Astrocyte of the cerebellum (primary cell): ENCODE results near the gene PRR15.
"Not testable (repeated sequence)": the region's sequence is repeated elsewhere in the genome, so short reads cannot be mapped to it uniquely, and the experiment has no call there.

Experiments used
- DNase-seq: peaks from one replicate; pipeline ENCODE4 v3.0.0-alpha.2; 2011; ENCODE audit warnings: low read depth
- H3K4me3 ChIP-seq: 2 replicates; pipeline ENCODE4 v1.5.1; 2011; ENCODE audit warnings: mild to moderate bottlenecking, low read depth, low read length, moderate library complexity
- CTCF ChIP-seq: IDR thresholded peaks from 2 replicates; pipeline ENCODE4 v1.5.1; 2012; ENCODE audit warnings: low read length, low read depth, moderate library complexity, mild to moderate bottlenecking; ENCODE audit errors: missing control alignments
- in situ Hi-C: cut with HindIII; loops from 2 replicates; pipeline ENCODE4 v1.10.0; 2017; ENCODE audit warnings: low sequenced_read_pairs

The PRR15 gene, protein sequence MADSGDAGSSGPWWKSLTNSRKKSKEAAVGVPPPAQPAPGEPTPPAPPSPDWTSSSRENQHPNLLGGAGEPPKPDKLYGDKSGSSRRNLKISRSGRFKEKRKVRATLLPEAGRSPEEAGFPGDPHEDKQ

GRCh38 chr7:29563590-29564495 is at the start of gene PRR15:
Gene PRR15, plus strand, starts transcription at chr7:29563835. Its CDS starts 2,495 bp downstream, at chr7:29566330.
- H3K4me3 ChIP-seq, result peak within 1 kb of the TSS; percentile 52
- no peak for DNase-seq
- no peak for TF ChIP-seq CTCF
- in situ Hi-C loops, result no loop called here

- in situ Hi-C loops, result no loop called here
- no peak for DNase-seq
- no peak overlapping the region for H3K4me3 ChIP-seq
- TF ChIP-seq CTCF, result no peak
Observed at GRCh38 chr7:29516491-29516890, 47.1 kb upstream of the PRR15 start.

GRCh38 chr7:29518616-29519015 is 45.0 kb upstream of the PRR15 start:
- no peak for DNase-seq
- no peak overlapping the region for H3K4me3 ChIP-seq
- in situ Hi-C loops, result no loop called here
- no peak for TF ChIP-seq CTCF

GRCh38 chr7:29523728-29524127 is 39.9 kb upstream of the PRR15 start:
- no peak overlapping the region for H3K4me3 ChIP-seq
- no peak for DNase-seq
- in situ Hi-C loops, result no loop called here
- no peak for TF ChIP-seq CTCF

DNA sequence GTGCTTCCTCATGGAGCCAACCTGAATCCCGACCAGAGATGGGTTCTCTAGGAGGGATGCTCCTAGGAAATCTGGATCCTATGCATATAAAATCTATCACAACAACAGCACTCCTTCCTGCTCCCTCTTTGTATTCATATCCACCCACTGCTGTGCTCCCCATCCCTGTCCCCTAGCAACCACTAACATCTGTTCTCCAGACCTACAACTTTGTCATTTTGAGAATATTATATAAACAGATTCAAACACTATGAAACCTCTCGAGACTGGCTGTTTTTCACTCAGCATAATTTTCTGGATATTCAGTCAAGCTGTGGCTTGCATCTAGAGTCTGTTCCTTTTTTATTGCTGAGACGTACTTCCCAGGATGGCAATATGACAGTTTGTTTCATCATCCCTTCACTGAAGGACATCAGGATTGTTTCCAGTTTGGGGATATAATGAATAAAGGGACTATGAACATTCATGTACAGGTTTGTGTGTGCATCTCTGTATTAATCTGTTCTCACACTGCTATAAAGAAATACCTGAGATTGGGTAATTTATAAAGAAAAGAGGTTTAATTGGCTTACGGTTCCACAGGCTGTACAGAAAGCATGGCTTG is 36.0 kb upstream of the PRR15 start:
- no peak for DNase-seq
- no peak overlapping the region for H3K4me3 ChIP-seq
- in situ Hi-C loops, result no loop called here
- TF ChIP-seq CTCF, result no peak

- H3K4me3 ChIP-seq, in situ Hi-C loops, DNase-seq: not testable (repeated sequence)
Observed at GRCh38 chr7:29528526-29528925, 35.1 kb upstream of the PRR15 start.

- DNase-seq, result no peak
- in situ Hi-C loops, result no loop called here
- no peak for TF ChIP-seq CTCF
Observed at GRCh38 chr7:29538389-29538788, 25.2 kb upstream of the PRR15 start.

More at GRCh38 chr7:29538389-29538788, 25.2 kb upstream of the PRR15 start:
- H3K4me3 ChIP-seq, result no peak overlapping the region
